Hepatocyte (in vitro differentiated cells): Measurements from ENCODE around the gene CACFD1. TPM values are rescaled to one million over a fixed set of nuclear protein-coding genes. Genes with fewer than 3 reads are reported as not detected.

ENCODE experiments used
- DNase-seq: peaks from one replicate; pipeline ENCODE4 v3.0.0-alpha.2; 2016; ENCODE audit warnings: low spot score
- H2AFZ ChIP-seq: fragments of 200-600 bp; sonication (generic); 2 replicates; pipeline ENCODE4 v1.6.0; 2016; ENCODE audit warnings: antibody characterized with exemption, mild to moderate bottlenecking
- H3K27ac ChIP-seq: fragments of 200-600 bp; sonication (generic); 2 replicates; pipeline ENCODE4 v1.5.1; 2016; ENCODE audit warnings: mild to moderate bottlenecking
- H3K27me3 ChIP-seq: fragments of 200-600 bp; sonication (generic); 2 replicates; pipeline ENCODE4 v1.6.1; 2016
- H3K36me3 ChIP-seq: fragments of 200-600 bp; sonication (generic); replicated peaks from 2 replicates; pipeline ENCODE4 v1.5.1; 2016; ENCODE audit warnings: low read depth; ENCODE audit not compliant: insufficient read depth
- H3K4me1 ChIP-seq: fragments of 200-600 bp; sonication (generic); 2 replicates; pipeline ENCODE4 v1.5.1; 2016; ENCODE audit warnings: mild to moderate bottlenecking, moderate library complexity; ENCODE audit not compliant: insufficient read depth
- H3K4me2 ChIP-seq: fragments of 200-600 bp; sonication (generic); 2 replicates; pipeline ENCODE4 v1.6.0; 2016
- H3K4me3 ChIP-seq: fragments of 200-600 bp; sonication (generic); 2 replicates; pipeline ENCODE4 v1.5.1; 2016; ENCODE audit warnings: mild to moderate bottlenecking
- H3K79me2 ChIP-seq: fragments of 200-600 bp; sonication (generic); 2 replicates; pipeline ENCODE4 v1.6.0; 2017; ENCODE audit warnings: mild to moderate bottlenecking
- H3K9me2 ChIP-seq: fragments of 200-600 bp; sonication (generic); replicated peaks from 2 replicates; pipeline ENCODE4 v1.6.0; 2017; ENCODE audit warnings: mild to moderate bottlenecking; ENCODE audit not compliant: insufficient read depth
- H3K9me3 ChIP-seq: fragments of 200-600 bp; sonication (generic); 2 replicates; pipeline ENCODE4 v1.5.1; 2016; ENCODE audit warnings: low read depth, mild to moderate bottlenecking
- H4K20me1 ChIP-seq: fragments of 200-600 bp; sonication (generic); 2 replicates; pipeline ENCODE4 v1.6.0; 2016; ENCODE audit warnings: mild to moderate bottlenecking; ENCODE audit not compliant: insufficient read depth, poor library complexity, severe bottlenecking
- EZH2 ChIP-seq: fragments of 200-600 bp; sonication (generic); IDR thresholded peaks from 2 replicates; pipeline ENCODE4 v1.6.1; 2016; ENCODE audit warnings: antibody characterized with exemption, mild to moderate bottlenecking, borderline replicate concordance
- EZH2phosphoT487 ChIP-seq: fragments of 200-600 bp; sonication (generic); IDR thresholded peaks from one replicate; pipeline ENCODE4 v1.6.1; 2018; ENCODE audit warnings: antibody characterized with exemption, mild to moderate bottlenecking, low read depth, moderate library complexity; ENCODE audit not compliant: unreplicated experiment, severe bottlenecking
- WGBS: methylation state at CpG from one replicate; pipeline ENCODE4 v1.1.6; 2016; ENCODE audit warnings: low lambda C conversion rate; ENCODE audit errors: missing lambda C conversion rate; 5-methylcytosine and 5-hydroxymethylcytosine counted together
- polyA plus RNA-seq: library from polyadenylated mRNA; unstranded; fragments of >200 nt; fragmentation: Nextera tagmentation; extraction: Ambion mirVana; gene quantifications from 2 replicates; pipeline ENCODE4 v1.2.1, GENCODE V29; 2016
- total RNA-seq: library from RNA; depleted of rRNA; stranded (reverse); fragments of >200 nt; gene quantifications from 2 replicates; pipeline ENCODE4 v1.2.3, GENCODE V29; 2014
- TF ChIP-seq, protein P1 (sequence below): fragments of 200-600 bp; sonication (generic); IDR thresholded peaks from 2 replicates; pipeline ENCODE4 v1.5.1; 2016; ENCODE audit warnings: antibody characterized with exemption, mild to moderate bottlenecking; ENCODE audit not compliant: poor library complexity

CACFD1 gene
- total and polyA plus RNA-seq, 2 experiments from 2014 or later = 31.5 to 49.2 TPM

- H2AFZ ChIP-seq = no peak overlapping the region
- 84% methylated on average over 16 of the region's 16 CpGs for WGBS
- peak overlapping the region; percentile 81 for H3K4me2 ChIP-seq
- no peak overlapping the region for H3K4me3 ChIP-seq
- H3K9me3 ChIP-seq = no peaks in the 10 kb centered on the region
- H3K27ac ChIP-seq = no peak overlapping the region
- no peak for TF ChIP-seq EZH2
- TF ChIP-seq, protein P1, sequence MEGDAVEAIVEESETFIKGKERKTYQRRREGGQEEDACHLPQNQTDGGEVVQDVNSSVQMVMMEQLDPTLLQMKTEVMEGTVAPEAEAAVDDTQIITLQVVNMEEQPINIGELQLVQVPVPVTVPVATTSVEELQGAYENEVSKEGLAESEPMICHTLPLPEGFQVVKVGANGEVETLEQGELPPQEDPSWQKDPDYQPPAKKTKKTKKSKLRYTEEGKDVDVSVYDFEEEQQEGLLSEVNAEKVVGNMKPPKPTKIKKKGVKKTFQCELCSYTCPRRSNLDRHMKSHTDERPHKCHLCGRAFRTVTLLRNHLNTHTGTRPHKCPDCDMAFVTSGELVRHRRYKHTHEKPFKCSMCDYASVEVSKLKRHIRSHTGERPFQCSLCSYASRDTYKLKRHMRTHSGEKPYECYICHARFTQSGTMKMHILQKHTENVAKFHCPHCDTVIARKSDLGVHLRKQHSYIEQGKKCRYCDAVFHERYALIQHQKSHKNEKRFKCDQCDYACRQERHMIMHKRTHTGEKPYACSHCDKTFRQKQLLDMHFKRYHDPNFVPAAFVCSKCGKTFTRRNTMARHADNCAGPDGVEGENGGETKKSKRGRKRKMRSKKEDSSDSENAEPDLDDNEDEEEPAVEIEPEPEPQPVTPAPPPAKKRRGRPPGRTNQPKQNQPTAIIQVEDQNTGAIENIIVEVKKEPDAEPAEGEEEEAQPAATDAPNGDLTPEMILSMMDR = no peak
- TF ChIP-seq EZH2phosphoT487 = no peak
- H3K27me3 ChIP-seq = no peaks in the 10 kb centered on the region
- no peaks in the 10 kb centered on the region for H3K36me3 ChIP-seq
- peaks cover 28% of the 10 kb centered on the region for H3K79me2 ChIP-seq
- H4K20me1 ChIP-seq = peaks cover 11% of the 10 kb centered on the region
- DNase-seq = no peak
- no peaks in the 10 kb centered on the region for H3K9me2 ChIP-seq
- H3K4me1 ChIP-seq = peaks cover 9% of the 10 kb centered on the region
Observed at GRCh38 chr9:133458643-133459312, 1.0 kb upstream of the CACFD1 start.

DNA sequence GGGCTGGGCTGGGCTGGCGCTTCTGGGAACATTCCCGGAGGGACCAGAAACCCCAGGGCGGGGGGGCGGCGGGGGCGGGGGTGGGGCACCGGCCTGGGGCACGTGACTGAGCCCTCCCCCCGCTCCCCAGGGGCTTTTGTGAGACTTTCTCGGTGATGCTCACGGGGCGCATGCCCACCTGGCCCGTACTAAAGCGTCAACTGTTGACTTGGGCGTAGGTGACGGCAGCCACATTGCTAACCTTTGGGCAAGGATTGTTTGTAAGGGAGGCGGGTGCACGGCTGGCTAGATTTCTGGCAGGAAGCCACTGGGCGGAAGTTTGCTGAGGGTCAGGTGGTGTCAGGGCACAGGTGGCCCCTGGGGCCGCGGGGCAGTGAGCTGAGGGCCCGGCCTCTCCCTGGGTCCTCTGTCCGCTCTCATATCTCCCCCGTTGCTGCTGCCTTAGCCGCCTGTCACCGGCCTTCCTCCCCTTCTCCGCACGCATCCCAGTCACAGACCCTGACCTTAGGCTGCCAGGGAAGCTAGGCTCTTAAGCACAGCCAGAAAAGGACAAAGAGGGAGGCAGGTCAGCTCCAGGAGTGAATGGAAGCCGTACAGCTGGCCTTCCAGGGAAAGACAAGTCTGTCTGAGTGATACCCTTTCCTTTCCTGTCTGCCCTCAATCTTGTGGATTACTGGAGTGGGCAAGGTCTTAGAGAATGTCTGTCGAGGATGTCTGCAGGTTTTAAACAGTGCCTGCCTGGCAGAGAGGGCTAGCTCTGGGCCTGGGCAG, 812 bp downstream of the CACFD1 start:
- TF ChIP-seq EZH2phosphoT487 = no peak
- no peak for TF ChIP-seq EZH2
- TF ChIP-seq, protein P1 = no peak
- Histone ChIP-seq H2AFZ (peak overlapping the region; percentile 58), H3K4me2 (peak overlapping the region; percentile 81), H3K9me2 (no peaks in the 10 kb centered on the region), H3K4me1 (peaks cover 9% of the 10 kb centered on the region), H3K36me3 (no peaks in the 10 kb centered on the region), H3K27me3 (no peaks in the 10 kb centered on the region), H4K20me1 (peaks cover 11% of the 10 kb centered on the region), H3K4me3 (peak overlapping the region; percentile 85), H3K79me2 (peaks cover 28% of the 10 kb centered on the region), H3K27ac (peak overlapping the region; percentile 98), H3K9me3 (no peaks in the 10 kb centered on the region)
- peak; percentile 91 for DNase-seq
- WGBS = 6% methylated on average over 25 of the region's 30 CpGs

DNA sequence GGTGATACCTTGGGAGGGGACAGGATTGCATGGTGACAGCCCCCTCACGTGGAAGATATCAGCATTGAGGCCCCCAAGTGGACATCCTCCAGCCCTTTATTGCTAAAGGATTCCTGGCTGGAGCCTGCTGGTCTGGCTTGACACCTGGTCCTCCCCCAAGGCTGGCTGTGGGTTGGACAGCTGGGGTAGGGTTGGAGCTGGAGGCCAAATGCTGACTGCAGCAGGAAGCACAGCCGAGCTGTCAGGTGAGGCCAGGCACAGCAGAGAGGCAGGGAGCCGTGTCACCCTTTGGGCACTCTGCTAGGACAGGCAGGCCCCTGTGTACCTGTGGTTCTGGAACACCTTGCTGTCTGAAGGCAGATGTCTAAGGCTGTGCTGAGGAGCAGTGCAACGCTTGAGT, 2.2 kb downstream of the CACFD1 start:
- Histone ChIP-seq H3K4me1 (peaks cover 9% of the 10 kb centered on the region), H3K4me2 (peak overlapping the region; percentile 81), H3K9me3 (no peaks in the 10 kb centered on the region), H2AFZ (no peak overlapping the region), H4K20me1 (peaks cover 11% of the 10 kb centered on the region), H3K27ac (peak overlapping the region; percentile 98), H3K4me3 (no peak overlapping the region), H3K27me3 (no peaks in the 10 kb centered on the region), H3K36me3 (no peaks in the 10 kb centered on the region), H3K9me2 (no peaks in the 10 kb centered on the region), H3K79me2 (peaks cover 28% of the 10 kb centered on the region)
- TF ChIP-seq EZH2 (no peak), EZH2phosphoT487 (no peak)
- TF ChIP-seq, protein P1 = no peak
- DNase-seq = no peak
- 59% methylated on average over 4 of the region's 4 CpGs for WGBS
